Breast epithelium (tissue), 4 donors: ENCODE data around the gene SKIC8. TPM values are rescaled to one million over a fixed set of nuclear protein-coding genes. Genes with fewer than 3 reads are reported as not detected.

Experiments
- DNase-seq, 2 donors: peaks; one replicate each; pipeline ENCODE4 v3.0.0-alpha.2; 2019; ENCODE audit warnings: low spot score in 2 of 2
- H3K27ac ChIP-seq, 2 donors: fragments of 200-600 bp; sonication (generic) in 1 of 2; one replicate each; pipeline ENCODE4 v1.5.1; 2016 to 2019; ENCODE audit warnings: mild to moderate bottlenecking in 1 of 2
- H3K27me3 ChIP-seq, 2 donors: fragments of 200-600 bp; sonication (generic) in 1 of 2; one replicate each; pipeline versions ENCODE4 v1.5.1 to v1.6.0; 2017 to 2019; ENCODE audit warnings: control low read depth in 1 of 2, mild to moderate bottlenecking in 1 of 2
- H3K36me3 ChIP-seq: fragments of 200-600 bp; one replicate; pipeline ENCODE4 v1.5.1; 2019
- H3K4me1 ChIP-seq, 2 donors: fragments of 200-600 bp; sonication (generic); one replicate each; pipeline ENCODE4 v1.5.1; 2016 to 2019; ENCODE audit warnings: control low read depth in 1 of 2
- H3K4me3 ChIP-seq, 3 donors: fragments of 200-600 bp; sonication (generic); 1 replicate in 2 of 3; 2 replicates in 1 of 3; pipeline ENCODE4 v1.5.1; 2016 to 2019; ENCODE audit warnings: mild to moderate bottlenecking in 3 of 3, moderate library complexity in 2 of 3
- H3K9me3 ChIP-seq, 2 donors: fragments of 200-600 bp; sonication (generic) in 1 of 2; one replicate each; pipeline ENCODE4 v1.5.1; 2016 to 2019; ENCODE audit warnings: control low read depth in 1 of 2
- POLR2A ChIP-seq: fragments of 450-650 bp; IDR thresholded peaks from one replicate; pipeline ENCODE4 v1.6.1; 2016; ENCODE audit warnings: antibody characterized with exemption, mild to moderate bottlenecking, moderate library complexity
- POLR2AphosphoS5 ChIP-seq, 3 donors: sonication (generic); formaldehyde crosslinking; IDR thresholded peaks; one replicate each; pipeline ENCODE4 v1.6.1; 2017; ENCODE audit warnings: antibody characterized with exemption in 3 of 3
- intact Hi-C: fragments of 100-400 bp; cut with DNase I; formaldehyde crosslinking; loops from one replicate; pipeline ENCODE4 v1.15.1; 2023; ENCODE audit warnings: low total_unique reads
- total RNA-seq, 3 donors: library from RNA; depleted of rRNA; stranded (reverse); fragments of >200 nt; gene quantifications; one replicate each; pipeline ENCODE4 v1.1.0, GENCODE V29; 2016
- TF ChIP-seq, protein P1 (sequence below), 3 donors: fragments of 450-650 bp; IDR thresholded peaks; one replicate each; pipeline ENCODE4 v1.5.1; 2016 to 2017; ENCODE audit warnings: antibody characterized with exemption in 3 of 3, mild to moderate bottlenecking in 3 of 3, moderate library complexity in 3 of 3

Gene SKIC8
- total RNA-seq, 3 donors from 2014 or later: 63.5 to 98.8 (median 96.0) TPM

GRCh38 chr15:78312536-78312935, 13.1 kb upstream of the SKIC8 start:
- no peaks in the 10 kb centered on the region for H3K9me3 ChIP-seq
- no peaks in the 10 kb centered on the region for H3K4me1 ChIP-seq
- TF ChIP-seq, protein P1, sequence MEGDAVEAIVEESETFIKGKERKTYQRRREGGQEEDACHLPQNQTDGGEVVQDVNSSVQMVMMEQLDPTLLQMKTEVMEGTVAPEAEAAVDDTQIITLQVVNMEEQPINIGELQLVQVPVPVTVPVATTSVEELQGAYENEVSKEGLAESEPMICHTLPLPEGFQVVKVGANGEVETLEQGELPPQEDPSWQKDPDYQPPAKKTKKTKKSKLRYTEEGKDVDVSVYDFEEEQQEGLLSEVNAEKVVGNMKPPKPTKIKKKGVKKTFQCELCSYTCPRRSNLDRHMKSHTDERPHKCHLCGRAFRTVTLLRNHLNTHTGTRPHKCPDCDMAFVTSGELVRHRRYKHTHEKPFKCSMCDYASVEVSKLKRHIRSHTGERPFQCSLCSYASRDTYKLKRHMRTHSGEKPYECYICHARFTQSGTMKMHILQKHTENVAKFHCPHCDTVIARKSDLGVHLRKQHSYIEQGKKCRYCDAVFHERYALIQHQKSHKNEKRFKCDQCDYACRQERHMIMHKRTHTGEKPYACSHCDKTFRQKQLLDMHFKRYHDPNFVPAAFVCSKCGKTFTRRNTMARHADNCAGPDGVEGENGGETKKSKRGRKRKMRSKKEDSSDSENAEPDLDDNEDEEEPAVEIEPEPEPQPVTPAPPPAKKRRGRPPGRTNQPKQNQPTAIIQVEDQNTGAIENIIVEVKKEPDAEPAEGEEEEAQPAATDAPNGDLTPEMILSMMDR (IDR thresholded peaks at IDR 0.05): no peak
- TF ChIP-seq POLR2AphosphoS5 (IDR thresholded peaks at IDR 0.05): no peak
- no peak for TF ChIP-seq POLR2A
- H3K36me3 ChIP-seq: no peaks in the 10 kb centered on the region
- intact Hi-C loops: loop anchor here (10.0 kb wide), 1 partner anchor 112 kb away; no protein-coding TSS in a partner anchor
- H3K27me3 ChIP-seq: no peaks in the 10 kb centered on the region
- H3K27ac ChIP-seq: no peak overlapping the region
- no peak overlapping the region for H3K4me3 ChIP-seq
- DNase-seq: no peak

- no peak overlapping the region for H3K4me3 ChIP-seq
- H3K36me3 ChIP-seq: no peaks in the 10 kb centered on the region
- no peaks in the 10 kb centered on the region for H3K4me1 ChIP-seq
- no peaks in the 10 kb centered on the region for H3K9me3 ChIP-seq
- intact Hi-C loops: loop anchor here (10.0 kb wide), 1 partner anchor 114 kb away; no protein-coding TSS in a partner anchor
- no peak for DNase-seq
- H3K27me3 ChIP-seq: peaks cover 0 to 4% of the 10 kb centered on the region in 2 donors
- H3K27ac ChIP-seq: no peak overlapping the region
- no peak for TF ChIP-seq POLR2A
- TF ChIP-seq POLR2AphosphoS5 (IDR thresholded peaks at IDR 0.05): no peak
- TF ChIP-seq, protein P1 (IDR thresholded peaks at IDR 0.05): no peak
Observed at GRCh38 chr15:78311292-78311691, 11.9 kb upstream of the SKIC8 start.

DNA sequence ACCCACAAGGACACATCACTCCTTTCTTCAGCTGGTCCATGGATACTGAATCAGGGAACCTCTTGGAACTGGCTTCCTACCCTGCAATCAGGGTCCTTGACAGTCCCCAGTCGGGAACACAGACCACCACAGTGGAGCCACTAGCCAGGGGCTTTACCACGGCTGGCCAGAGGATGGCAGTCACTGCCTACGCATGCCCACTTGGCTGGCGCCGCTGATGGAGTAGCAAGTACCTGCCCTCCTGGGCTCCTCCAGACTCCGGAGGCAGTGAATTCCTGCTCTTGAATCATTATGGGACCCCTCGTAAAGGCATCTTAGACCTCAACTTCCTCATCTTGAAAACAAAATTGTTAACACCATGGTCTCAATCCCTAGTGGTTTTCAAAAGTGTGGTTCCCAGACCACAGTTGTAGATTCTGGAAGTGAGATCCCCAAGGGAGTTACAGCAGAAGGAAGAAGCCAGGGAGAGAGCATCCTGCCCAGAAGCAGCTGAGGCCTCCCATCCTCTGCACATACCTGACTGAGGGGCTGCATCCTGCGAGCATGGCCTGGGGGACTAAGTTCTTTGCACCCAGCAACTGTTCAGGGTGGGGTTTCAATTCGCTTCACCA, 9.1 kb upstream of the SKIC8 start:
- Histone ChIP-seq H3K27me3 (peaks cover 4 to 13% of the 10 kb centered on the region in 2 donors), H3K27ac (no peak overlapping the region), H3K4me1 (no peaks in the 10 kb centered on the region), H3K9me3 (no peaks in the 10 kb centered on the region), H3K4me3 (no peak overlapping the region), H3K36me3 (no peaks in the 10 kb centered on the region)
- intact Hi-C loops: no loop called here
- peak in 1 of 2 donors; percentile 26 for DNase-seq
- TF ChIP-seq, protein P1 (IDR thresholded peaks at IDR 0.05): peak; percentile 28 to 81 (median 73)
- TF ChIP-seq POLR2AphosphoS5 (IDR thresholded peaks at IDR 0.05): no peak

DNA sequence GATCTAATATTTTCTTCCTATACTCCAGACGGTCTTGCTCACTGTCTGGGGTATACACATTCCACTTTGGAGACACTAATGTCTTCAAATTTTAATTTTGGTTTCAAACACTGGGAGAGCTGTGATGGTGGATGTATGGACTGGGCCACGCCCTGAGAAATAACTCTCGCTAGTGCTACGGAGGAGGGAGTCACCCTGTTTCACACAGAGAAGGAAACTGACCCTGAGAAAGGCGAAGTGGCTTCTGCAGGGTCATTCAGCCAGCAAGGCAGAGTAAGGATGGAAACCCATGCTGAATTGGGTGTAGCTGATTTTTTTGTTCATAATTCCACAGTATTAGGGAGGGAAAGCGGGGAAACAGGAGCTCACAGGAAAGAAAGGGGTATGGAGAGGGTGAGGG, 8.6 kb upstream of the SKIC8 start:
- Histone ChIP-seq H3K9me3 (no peaks in the 10 kb centered on the region), H3K27ac (no peak overlapping the region), H3K4me3 (no peak overlapping the region), H3K27me3 (peaks cover 4 to 14% of the 10 kb centered on the region in 2 donors), H3K4me1 (no peaks in the 10 kb centered on the region), H3K36me3 (no peaks in the 10 kb centered on the region)
- no peak for DNase-seq
- TF ChIP-seq POLR2A: no peak
- intact Hi-C loops: no loop called here

GRCh38 chr15:78306176-78306774, 6.9 kb upstream of the SKIC8 start:
- peaks cover 4 to 14% of the 10 kb centered on the region in 2 donors for H3K27me3 ChIP-seq
- H3K4me1 ChIP-seq: no peaks in the 10 kb centered on the region
- H3K27ac ChIP-seq: no peak overlapping the region
- no peak for TF ChIP-seq POLR2AphosphoS5 (IDR thresholded peaks at IDR 0.05)
- TF ChIP-seq, protein P1 (IDR thresholded peaks at IDR 0.05): no peak
- no peak for TF ChIP-seq POLR2A
- H3K9me3 ChIP-seq: no peaks in the 10 kb centered on the region
- DNase-seq: no peak
- intact Hi-C loops: no loop called here
- no peak overlapping the region for H3K4me3 ChIP-seq
- H3K36me3 ChIP-seq: no peaks in the 10 kb centered on the region
